Calu3 (cell line): ENCODE measurements around the gene EFS. TPM values are rescaled to one million over a fixed set of nuclear protein-coding genes. Genes with fewer than 3 reads are reported as not detected.

ENCODE experiments used
- BruUV-seq: library from RNA; stranded (reverse); fragments of 400-500 nt; replicated peaks from 2 replicates; lab custom pipeline; 2021; lab: Mats Ljungman, UMichigan
- CTCF ChIA-PET: fragments of 300-600 bp; sonication (Branson Sonifier 250); formaldehyde crosslinking; loops from one replicate; lab custom pipeline; 2022; ENCODE audit warnings: antibody characterized with exemption; lab: Charles Lee
- DNase-seq: peaks from one replicate; pipeline ENCODE4 v3.0.0; 2022
- H3K27ac Mint-ChIP-seq: one replicate; pipeline ENCODE4 v1.8.0; 2022; ENCODE audit warnings: mixed read lengths; ENCODE audit not compliant: unreplicated experiment
- H3K27me3 Mint-ChIP-seq: one replicate; pipeline ENCODE4 v1.8.0; 2022; ENCODE audit warnings: mixed read lengths; ENCODE audit not compliant: unreplicated experiment
- H3K36me3 Mint-ChIP-seq: one replicate; pipeline ENCODE4 v1.8.0; 2022; ENCODE audit warnings: mild to moderate bottlenecking, moderate library complexity, mixed read lengths; ENCODE audit not compliant: insufficient read depth, unreplicated experiment
- H3K4me1 Mint-ChIP-seq: one replicate; pipeline ENCODE4 v1.8.0; 2022; ENCODE audit warnings: mild to moderate bottlenecking, low read depth, mixed read lengths; ENCODE audit not compliant: unreplicated experiment
- H3K4me3 Mint-ChIP-seq: one replicate; pipeline ENCODE4 v1.8.0; 2022; ENCODE audit warnings: mild to moderate bottlenecking, low read depth, moderate library complexity, mixed read lengths; ENCODE audit not compliant: unreplicated experiment
- H3K9me3 Mint-ChIP-seq: one replicate; pipeline ENCODE4 v1.8.0; 2022; ENCODE audit warnings: low read depth, mixed read lengths; ENCODE audit not compliant: unreplicated experiment
- intact Hi-C: fragments of 100-400 bp; cut with micrococcal nuclease; formaldehyde crosslinking; loops from one replicate; pipeline ENCODE4 v1.10.0; 2022; ENCODE audit not compliant: unreplicated experiment
- total RNA-seq: library from RNA; stranded (reverse); gene quantifications from 2 replicates; pipeline ENCODE4 v1.2.3, GENCODE V29; 2022
- TF ChIP-seq, protein P1 (sequence below): fragments of 200-600 bp; IDR thresholded peaks from one replicate; pipeline ENCODE4 v1.8.0; 2022; ENCODE audit warnings: antibody characterized with exemption; ENCODE audit not compliant: unreplicated experiment

The EFS gene
- total RNA-seq, 1 experiment from 2014 or later: not detected

GRCh38 chr14:23354990-23355389, 10.0 kb downstream of the EFS start:
- CTCF ChIA-PET: no interaction called here

GRCh38 chr14:23353433-23353780, 11.6 kb downstream of the EFS start:
- Mint-ChIP-seq H3K9me3 (peaks cover 3% of the 10 kb centered on the region), H3K27ac (no peak overlapping the region), H3K4me3 (no peak overlapping the region), H3K4me1 (no peaks in the 10 kb centered on the region), H3K36me3 (no peaks in the 10 kb centered on the region), H3K27me3 (peaks cover 85% of the 10 kb centered on the region)
- BruUV-seq: no TSS peak
- TF ChIP-seq, protein P1, sequence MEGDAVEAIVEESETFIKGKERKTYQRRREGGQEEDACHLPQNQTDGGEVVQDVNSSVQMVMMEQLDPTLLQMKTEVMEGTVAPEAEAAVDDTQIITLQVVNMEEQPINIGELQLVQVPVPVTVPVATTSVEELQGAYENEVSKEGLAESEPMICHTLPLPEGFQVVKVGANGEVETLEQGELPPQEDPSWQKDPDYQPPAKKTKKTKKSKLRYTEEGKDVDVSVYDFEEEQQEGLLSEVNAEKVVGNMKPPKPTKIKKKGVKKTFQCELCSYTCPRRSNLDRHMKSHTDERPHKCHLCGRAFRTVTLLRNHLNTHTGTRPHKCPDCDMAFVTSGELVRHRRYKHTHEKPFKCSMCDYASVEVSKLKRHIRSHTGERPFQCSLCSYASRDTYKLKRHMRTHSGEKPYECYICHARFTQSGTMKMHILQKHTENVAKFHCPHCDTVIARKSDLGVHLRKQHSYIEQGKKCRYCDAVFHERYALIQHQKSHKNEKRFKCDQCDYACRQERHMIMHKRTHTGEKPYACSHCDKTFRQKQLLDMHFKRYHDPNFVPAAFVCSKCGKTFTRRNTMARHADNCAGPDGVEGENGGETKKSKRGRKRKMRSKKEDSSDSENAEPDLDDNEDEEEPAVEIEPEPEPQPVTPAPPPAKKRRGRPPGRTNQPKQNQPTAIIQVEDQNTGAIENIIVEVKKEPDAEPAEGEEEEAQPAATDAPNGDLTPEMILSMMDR: no peak
- intact Hi-C loops: no loop called here
- no peak for DNase-seq
- CTCF ChIA-PET: no interaction called here

More at GRCh38 chr14:23354990-23355389, 10.0 kb downstream of the EFS start:
- H3K27me3 Mint-ChIP-seq: peaks cover 82% of the 10 kb centered on the region
- DNase-seq: no peak
- H3K36me3 Mint-ChIP-seq: no peaks in the 10 kb centered on the region
- no TSS peak for BruUV-seq
- TF ChIP-seq, protein P1: no peak
- intact Hi-C loops: no loop called here
- H3K27ac Mint-ChIP-seq: no peak overlapping the region
- H3K4me1 Mint-ChIP-seq: no peaks in the 10 kb centered on the region
- H3K9me3 Mint-ChIP-seq: peaks cover 3% of the 10 kb centered on the region
- no peak overlapping the region for H3K4me3 Mint-ChIP-seq

DNA sequence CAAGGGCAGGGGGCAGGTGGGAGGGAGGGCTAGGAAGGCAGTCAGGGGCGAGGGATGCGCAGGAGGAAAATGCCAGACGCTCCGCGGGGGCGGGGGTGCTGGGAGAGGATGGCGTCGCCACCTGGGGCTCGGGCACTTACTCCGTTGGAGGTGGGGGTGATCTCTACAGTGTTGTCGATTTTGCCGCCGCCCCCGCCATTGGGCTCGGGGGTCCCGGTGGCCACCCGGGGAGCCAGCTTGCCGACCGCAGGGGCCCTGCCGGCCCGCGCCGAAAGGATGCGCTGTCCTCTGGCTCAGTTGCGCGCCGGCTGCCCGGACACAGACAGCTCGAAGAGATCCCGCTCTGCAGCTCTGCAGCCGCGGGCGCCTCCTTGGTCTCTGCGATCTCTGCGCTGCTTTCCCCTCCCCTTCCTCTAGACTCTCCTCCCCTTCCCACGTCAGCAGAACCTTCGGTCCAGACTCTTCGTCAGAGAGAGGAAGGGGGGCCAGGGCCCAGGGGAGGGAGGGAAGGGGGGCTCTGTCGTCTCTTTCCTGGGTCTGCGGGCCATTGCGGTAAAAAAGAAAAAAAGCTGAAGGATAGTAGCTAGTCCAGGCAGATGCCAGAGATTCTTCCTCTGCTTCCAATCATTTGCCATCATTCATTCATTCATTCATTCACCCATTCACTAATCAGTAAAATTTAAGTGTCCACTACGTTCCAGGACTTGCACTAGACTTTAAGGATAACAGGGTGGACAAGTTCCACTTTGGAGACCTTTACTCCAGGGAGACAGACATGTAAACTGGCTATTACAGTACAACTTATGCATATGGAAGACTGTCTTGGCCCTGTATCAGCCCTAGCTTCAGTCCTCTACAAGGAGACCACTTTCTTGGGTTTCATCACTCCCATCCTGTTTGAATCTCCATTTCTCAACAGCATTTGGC, 12.2 kb downstream of the EFS start, which contains the start of gene SLC22A17:
Gene SLC22A17 (minus strand): TSS at position 382 of the 927 bp plus-strand sequence.
- TF ChIP-seq, protein P1: no peak
- CTCF ChIA-PET: no interaction called here
- H3K27me3 Mint-ChIP-seq: peaks cover 86% of the 10 kb centered on the region
- H3K4me1 Mint-ChIP-seq: no peaks in the 10 kb centered on the region
- no peaks in the 10 kb centered on the region for H3K36me3 Mint-ChIP-seq
- no peak within 1 kb of the TSS for H3K4me3 Mint-ChIP-seq
- DNase-seq: peak; percentile 11
- intact Hi-C loops: no loop called here
- no TSS peak for BruUV-seq
- H3K27ac Mint-ChIP-seq: no peak within 1 kb of the TSS
- peaks cover 3% of the 10 kb centered on the region for H3K9me3 Mint-ChIP-seq

- intact Hi-C loops: no loop called here
- H3K36me3 Mint-ChIP-seq: no peaks in the 10 kb centered on the region
- no peaks in the 10 kb centered on the region for H3K4me1 Mint-ChIP-seq
- peaks cover 95% of the 10 kb centered on the region for H3K27me3 Mint-ChIP-seq
- TF ChIP-seq, protein P1: no peak
- BruUV-seq: no TSS peak
- no peak for DNase-seq
- CTCF ChIA-PET: no interaction called here
- H3K27ac Mint-ChIP-seq: no peak overlapping the region
- H3K9me3 Mint-ChIP-seq: peaks cover 3% of the 10 kb centered on the region
- H3K4me3 Mint-ChIP-seq: no peak overlapping the region
These were observed 13.1 kb downstream of the EFS start for GRCh38 chr14:23351681-23352505.
